Measurements from ENCODE around the gene HLA-DPB1. TPM values are rescaled to one million over a fixed set of nuclear protein-coding genes. Genes with fewer than 3 reads are reported as not detected.

Gene HLA-DPB1
- total RNA-seq: 16.4 TPM
- polyA plus RNA-seq: 74.7 TPM

DNA sequence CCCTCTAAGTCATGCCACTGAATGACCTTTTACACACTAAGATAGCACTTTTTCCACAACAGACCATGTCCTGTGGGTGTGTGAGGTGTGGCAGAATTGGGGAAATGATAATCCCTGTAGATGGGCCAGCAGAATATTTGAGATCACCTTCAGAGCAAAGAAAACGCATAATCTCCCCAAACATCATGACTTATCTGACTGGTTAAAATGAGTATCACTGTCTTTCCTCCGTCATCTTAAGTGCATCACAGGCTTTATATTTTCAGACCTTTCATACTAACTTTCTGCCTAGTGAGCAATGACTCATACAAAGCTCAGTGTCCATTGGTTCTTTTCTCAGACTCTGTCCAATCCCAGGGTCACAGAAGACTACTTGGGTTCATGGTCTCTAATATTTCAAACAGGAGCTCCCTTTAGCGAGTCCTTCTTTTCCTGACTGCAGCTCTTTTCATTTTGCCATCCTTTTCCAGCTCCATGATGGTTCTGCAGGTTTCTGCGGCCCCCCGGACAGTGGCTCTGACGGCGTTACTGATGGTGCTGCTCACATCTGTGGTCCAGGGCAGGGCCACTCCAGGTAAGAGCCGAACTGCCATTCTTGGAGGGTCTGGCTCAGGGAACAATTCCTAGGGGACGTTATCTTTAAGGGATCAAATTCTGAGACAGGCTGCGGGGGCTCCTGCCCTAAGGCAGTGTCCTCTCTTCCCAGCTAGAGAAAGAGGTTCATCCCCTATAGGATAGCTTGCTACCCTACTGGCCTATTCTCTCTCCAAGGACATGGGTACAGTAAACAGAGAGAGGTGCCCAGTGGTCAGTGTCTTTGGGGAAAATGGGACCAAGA lies at the start of gene HLA-DPB1:
HLA-DPB1 (plus strand) TSS at position 423 of the 838 bp plus-strand sequence; CDS start at position 475, 52 bp downstream.
- Histone ChIP-seq H3K36me3 (ENCODE audit: insufficient read depth) (no peaks in the 10 kb centered on the region), H3K27ac (ENCODE audit: low read depth) (no peak within 1 kb of the TSS), H3K4me3 (ENCODE audit: low read depth, low read length) (peak within 1 kb of the TSS; percentile 7), H3K4me1 (ENCODE audit: insufficient read depth) (no peaks in the 10 kb centered on the region)
- no peak for DNase-seq (ENCODE audit: extremely low spot score)
- 57% methylated on average over 10 of the region's 10 CpGs for WGBS

DNA sequence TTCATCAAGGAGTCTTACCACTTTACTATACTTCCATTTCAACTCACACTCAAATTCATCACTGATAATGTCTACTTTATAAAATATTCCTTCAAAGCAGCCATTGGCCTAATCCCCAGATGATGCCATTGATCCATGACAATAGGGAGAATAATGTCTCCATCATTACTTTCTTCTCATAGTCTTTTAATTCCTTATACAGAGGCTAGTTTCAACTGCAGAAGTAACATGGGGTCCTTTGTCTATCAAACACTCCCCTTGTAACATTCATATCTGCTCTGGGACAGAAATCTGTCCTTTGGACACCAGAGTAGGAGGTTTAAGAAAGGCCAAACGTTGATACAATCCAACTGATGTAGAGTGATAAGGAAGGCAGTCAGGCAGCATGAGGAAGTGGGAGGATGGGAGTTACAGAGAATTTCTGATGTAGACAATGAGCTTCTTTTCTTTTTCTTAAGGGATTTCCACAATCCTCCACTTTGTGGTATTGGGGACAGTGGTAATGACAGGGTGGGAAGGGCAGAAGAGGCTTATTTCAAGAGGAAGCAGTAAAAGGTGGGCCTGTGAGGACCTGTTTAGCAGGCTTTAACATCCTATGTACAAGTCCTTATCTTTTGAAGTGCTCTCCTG lies 47.5 kb upstream of the HLA-DPB1 start:
- 3% methylated on average over 1 of the region's 1 CpG for WGBS
- DNase-seq (ENCODE audit: extremely low spot score): no peak
- no peak overlapping the region for H3K27ac ChIP-seq (ENCODE audit: low read depth)
- no peak overlapping the region for H3K4me3 ChIP-seq (ENCODE audit: low read depth, low read length)
- no peaks in the 10 kb centered on the region for H3K36me3 ChIP-seq (ENCODE audit: insufficient read depth)
- no peaks in the 10 kb centered on the region for H3K4me1 ChIP-seq (ENCODE audit: insufficient read depth)

DNA sequence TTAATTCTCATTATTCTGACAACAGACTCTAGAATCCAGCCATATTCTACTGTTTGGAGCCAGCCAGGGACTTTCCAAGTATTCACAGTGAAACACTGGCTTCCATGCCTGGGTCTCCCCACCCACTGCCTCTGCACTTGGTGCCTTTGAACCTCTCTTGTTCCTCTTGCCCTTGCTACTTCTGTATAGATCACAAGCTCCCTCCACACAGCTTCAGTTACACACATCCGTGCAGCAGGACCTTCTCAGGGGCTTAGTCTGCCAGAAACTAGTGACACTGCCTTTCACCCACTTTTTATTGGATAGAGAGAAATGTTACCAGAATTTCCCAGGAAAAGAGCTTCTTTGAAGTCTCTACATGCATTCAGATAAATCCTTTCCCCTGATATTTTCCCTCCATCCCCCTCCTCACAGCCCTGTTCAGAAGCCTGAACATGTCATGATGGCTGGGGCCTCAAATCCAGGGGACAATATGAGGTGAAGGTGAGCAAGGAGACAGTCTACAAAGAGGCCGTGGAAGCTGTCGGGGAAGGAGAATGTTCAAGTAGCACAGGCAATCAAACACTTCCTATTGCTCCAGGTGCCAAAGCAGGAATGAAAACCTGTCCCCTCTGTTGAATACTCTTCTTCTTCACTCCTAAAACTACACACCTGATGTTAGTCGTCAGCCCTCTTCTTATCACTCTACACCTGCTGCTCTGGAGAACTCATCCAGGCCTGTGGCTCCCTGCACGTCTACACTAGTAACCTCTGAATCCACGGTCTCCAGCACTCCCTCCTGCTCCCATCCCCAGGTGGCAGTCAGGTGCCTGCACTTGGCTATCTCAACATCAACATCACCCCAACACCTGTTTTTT lies 46.2 kb upstream of the HLA-DPB1 start:
- WGBS: 45% methylated on average over 6 of the region's 6 CpGs
- no peak for DNase-seq (ENCODE audit: extremely low spot score)
- Histone ChIP-seq H3K27ac (ENCODE audit: low read depth) (no peak overlapping the region), H3K4me3 (ENCODE audit: low read depth, low read length) (no peak overlapping the region), H3K4me1 (ENCODE audit: insufficient read depth) (no peaks in the 10 kb centered on the region), H3K36me3 (ENCODE audit: insufficient read depth) (no peaks in the 10 kb centered on the region)

DNA sequence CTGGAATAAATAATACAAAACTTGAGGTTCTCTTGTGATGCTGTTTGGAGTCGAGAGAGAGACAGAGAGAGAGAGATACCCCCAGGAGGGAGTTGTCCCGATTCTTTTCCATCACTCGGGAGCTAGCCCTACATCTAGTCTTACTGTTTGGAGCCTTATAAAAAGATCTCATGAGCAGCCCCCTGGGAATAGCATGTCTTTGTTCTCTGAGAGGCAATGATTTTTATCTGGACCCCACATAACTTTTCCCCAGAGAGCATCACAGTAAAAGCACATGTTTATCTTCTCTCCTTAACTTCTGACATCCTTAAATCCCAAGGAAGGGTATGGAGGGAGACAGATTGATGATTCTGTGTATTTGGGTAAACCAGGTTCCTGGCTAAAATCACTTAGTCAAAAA lies 45.5 kb upstream of the HLA-DPB1 start:
- Histone ChIP-seq H3K36me3 (ENCODE audit: insufficient read depth) (no peaks in the 10 kb centered on the region), H3K4me1 (ENCODE audit: insufficient read depth) (no peaks in the 10 kb centered on the region), H3K27ac (ENCODE audit: low read depth) (no peak overlapping the region), H3K4me3 (ENCODE audit: low read depth, low read length) (no peak overlapping the region)
- 27% methylated on average over 3 of the region's 3 CpGs for WGBS
- DNase-seq (ENCODE audit: extremely low spot score): no peak

DNA sequence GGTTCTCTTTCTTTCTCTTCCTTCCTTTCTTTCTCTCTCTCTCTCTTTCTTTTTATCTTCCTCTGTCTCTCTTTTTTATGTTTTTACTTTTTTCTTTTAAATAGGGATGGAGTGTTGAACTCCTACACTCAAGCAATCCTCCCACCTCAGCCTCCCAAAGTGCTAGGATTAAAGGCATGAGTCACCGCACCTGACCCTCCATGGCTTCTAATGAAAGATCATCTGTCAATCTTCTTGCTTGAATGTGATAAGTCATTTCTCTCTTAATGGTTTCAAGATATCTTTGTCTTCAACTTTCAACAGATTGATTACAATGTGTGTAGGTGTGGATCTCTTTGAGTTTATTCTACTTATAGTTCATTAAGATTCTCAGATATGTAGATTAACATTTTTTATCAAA lies 41.2 kb upstream of the HLA-DPB1 start:
- no peak overlapping the region for H3K4me3 ChIP-seq (ENCODE audit: low read depth, low read length)
- no peak overlapping the region for H3K27ac ChIP-seq (ENCODE audit: low read depth)
- DNase-seq (ENCODE audit: extremely low spot score): no peak
- H3K36me3 ChIP-seq (ENCODE audit: insufficient read depth): no peaks in the 10 kb centered on the region
- no peaks in the 10 kb centered on the region for H3K4me1 ChIP-seq (ENCODE audit: insufficient read depth)
- WGBS: 92% methylated on average over 1 of the region's 1 CpG

DNA sequence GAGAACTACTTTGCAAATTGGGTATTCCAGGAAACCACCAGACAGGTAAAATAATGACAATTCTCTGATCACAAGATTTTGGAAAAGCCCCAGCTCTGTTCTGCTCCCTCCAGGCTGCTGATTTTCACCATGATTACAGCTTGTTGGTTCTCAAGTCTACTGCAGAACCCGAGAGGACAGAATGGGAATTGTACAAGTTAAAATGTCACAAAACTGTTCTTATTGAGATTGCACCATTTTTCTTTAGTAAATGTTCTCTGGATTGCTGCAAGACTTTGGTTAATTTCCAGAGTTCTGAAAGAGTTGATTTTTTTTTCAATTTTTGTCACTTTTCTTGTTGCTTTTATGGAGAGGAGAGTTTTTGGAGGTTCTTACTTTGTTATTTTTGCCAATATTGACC lies 39.3 kb upstream of the HLA-DPB1 start:
- Histone ChIP-seq H3K4me3 (ENCODE audit: low read depth, low read length) (no peak overlapping the region), H3K27ac (ENCODE audit: low read depth) (no peak overlapping the region), H3K4me1 (ENCODE audit: insufficient read depth) (no peaks in the 10 kb centered on the region), H3K36me3 (ENCODE audit: insufficient read depth) (no peaks in the 10 kb centered on the region)
- DNase-seq (ENCODE audit: extremely low spot score): no peak
- WGBS: 73% methylated on average over 1 of the region's 1 CpG

DNA sequence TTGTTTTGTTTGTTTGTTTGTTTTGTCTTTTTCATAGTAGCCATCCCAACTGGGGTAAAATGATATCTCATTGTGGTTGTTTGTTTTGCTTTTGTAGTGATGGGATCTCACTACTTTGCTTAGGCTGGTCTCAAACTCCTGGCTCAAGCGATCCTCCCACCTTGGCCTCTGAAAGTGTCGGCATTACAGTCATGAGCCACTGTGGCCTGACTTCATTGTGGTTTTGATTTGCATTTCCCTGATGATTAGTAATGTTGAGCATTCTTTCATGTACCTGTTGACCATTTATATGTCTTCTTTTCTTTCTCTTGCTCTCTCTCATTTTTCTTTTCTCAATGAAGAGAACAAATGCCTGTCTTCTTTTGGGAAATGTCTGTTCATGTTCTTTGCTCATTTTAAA lies 35.6 kb upstream of the HLA-DPB1 start:
- no peaks in the 10 kb centered on the region for H3K4me1 ChIP-seq (ENCODE audit: insufficient read depth)
- no peak for DNase-seq (ENCODE audit: extremely low spot score)
- H3K36me3 ChIP-seq (ENCODE audit: insufficient read depth): no peaks in the 10 kb centered on the region
- H3K4me3 ChIP-seq (ENCODE audit: low read depth, low read length): no peak overlapping the region
- 95% methylated on average over 2 of the region's 2 CpGs for WGBS
- no peak overlapping the region for H3K27ac ChIP-seq (ENCODE audit: low read depth)

DNA sequence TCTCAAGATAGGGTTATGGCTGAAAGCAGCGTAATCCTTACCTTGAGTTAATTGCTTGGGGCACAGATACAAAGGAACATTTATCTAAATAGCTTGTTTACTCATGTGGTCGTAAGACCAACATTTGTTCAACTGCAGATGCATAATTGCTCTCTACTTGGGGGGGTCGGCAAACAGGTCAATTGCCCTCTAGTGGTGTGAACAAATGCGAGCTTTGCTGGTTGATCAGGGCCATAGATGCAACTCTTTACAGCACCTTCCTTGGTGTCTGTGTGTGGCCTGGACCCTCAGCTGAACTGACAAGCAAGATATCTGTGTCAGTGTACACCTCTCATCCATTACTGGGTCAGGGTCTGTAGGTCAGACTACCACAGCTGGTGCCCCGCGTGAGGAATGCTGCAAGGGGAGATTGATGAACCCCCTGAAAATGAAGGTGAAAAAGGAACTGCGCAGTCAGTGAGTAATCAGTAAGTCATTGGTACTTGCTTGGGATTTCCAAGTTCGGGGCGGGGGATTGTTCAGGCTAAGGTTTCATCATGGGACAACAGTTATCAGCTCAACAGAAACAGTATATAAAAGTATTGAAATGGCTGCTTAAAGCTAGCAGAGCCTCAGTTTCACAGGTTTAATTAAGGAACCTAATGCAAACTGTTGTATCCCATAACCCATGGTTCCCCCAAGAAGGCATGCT lies 26.3 kb upstream of the HLA-DPB1 start:
- no peaks in the 10 kb centered on the region for H3K36me3 ChIP-seq (ENCODE audit: insufficient read depth)
- no peak overlapping the region for H3K27ac ChIP-seq (ENCODE audit: low read depth)
- H3K4me3 ChIP-seq (ENCODE audit: low read depth, low read length): no peak overlapping the region
- no peak for DNase-seq (ENCODE audit: extremely low spot score)
- WGBS: 56% methylated on average over 9 of the region's 9 CpGs
- H3K4me1 ChIP-seq (ENCODE audit: insufficient read depth): no peaks in the 10 kb centered on the region

DNA sequence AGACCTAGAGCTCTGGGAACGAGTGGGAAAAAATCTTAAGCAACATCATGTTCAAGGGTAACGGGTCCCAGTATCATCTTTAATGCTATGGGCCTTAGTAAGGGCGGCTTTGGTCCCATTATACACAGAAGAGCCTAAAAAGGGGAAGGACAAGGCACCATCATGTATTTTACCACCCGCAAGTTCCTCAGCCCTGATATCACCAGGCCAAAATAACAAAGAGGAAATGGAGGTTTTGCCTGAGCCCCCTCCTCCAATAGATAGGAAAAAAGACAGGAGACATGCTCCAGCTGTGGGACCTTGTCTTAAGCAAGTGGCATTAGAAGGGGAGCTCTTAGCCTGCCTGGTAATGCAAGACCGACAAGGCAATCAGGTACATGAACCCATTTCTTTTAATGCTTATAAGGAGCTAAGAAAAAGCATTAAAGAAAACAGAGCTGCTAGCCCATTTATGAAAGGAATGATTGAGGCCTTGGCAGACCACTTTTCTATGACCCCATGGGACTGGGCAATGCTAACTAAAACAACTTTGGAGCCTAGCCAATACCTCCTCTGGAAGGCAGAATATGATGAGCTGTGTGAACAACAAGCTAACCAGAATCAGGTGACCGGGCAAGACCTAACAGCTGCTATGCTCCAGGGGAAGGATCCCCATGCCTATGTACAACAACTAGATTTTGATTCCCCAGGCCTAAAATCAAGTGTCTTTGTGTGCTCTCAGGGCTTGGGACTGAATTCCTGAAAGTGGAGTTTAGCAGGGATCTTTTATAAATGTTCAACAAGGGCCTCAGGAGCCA lies 25.6 kb upstream of the HLA-DPB1 start:
- no peak overlapping the region for H3K27ac ChIP-seq (ENCODE audit: low read depth)
- H3K4me1 ChIP-seq (ENCODE audit: insufficient read depth): no peaks in the 10 kb centered on the region
- no peak for DNase-seq (ENCODE audit: extremely low spot score)
- no peaks in the 10 kb centered on the region for H3K36me3 ChIP-seq (ENCODE audit: insufficient read depth)
- 72% methylated on average over 6 of the region's 6 CpGs for WGBS
- no peak overlapping the region for H3K4me3 ChIP-seq (ENCODE audit: low read depth, low read length)

DNA sequence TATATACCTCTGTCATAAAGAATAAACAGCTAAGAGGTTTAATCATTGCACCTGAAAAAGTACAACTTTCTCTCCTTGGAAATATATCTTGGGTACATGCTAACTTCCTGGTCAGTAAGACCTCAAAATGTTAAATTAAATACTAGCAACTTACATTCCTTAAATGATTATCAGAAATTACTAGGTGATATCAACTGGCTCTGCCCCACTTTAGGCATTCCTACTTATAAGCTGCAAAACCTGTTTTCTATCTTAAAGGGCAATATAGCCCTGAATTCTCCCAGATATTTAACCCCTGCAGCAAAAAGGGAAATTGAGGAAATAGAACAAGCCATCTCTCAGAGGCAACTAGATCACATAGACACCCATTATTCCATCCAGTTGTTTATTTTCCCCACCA lies 23.2 kb upstream of the HLA-DPB1 start:
- DNase-seq (ENCODE audit: extremely low spot score): no peak
- Histone ChIP-seq H3K36me3 (ENCODE audit: insufficient read depth) (no peaks in the 10 kb centered on the region), H3K27ac (ENCODE audit: low read depth) (no peak overlapping the region), H3K4me3 (ENCODE audit: low read depth, low read length) (no peak overlapping the region), H3K4me1 (ENCODE audit: insufficient read depth) (no peaks in the 10 kb centered on the region)

DNA sequence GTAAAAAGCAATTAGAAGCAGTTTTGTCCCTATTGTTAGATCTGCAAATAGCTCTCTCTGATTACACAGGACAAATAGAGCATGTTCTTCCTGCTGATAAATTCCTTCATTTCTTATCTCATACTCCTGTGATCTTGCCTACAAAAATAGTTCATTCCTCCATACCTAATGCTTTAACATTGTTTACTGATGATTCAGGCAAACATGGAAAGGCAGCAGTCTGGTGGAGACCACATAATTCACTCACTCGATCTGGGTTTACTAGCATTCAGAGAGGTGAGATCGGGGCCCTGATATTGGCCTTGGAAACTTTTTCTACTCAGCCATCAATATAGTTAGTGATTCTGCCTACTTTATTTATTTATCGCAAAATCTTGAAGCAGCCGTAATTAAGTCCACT lies 22.6 kb upstream of the HLA-DPB1 start:
- DNase-seq (ENCODE audit: extremely low spot score): no peak
- no peaks in the 10 kb centered on the region for H3K36me3 ChIP-seq (ENCODE audit: insufficient read depth)
- no peak overlapping the region for H3K4me3 ChIP-seq (ENCODE audit: low read depth, low read length)
- 35% methylated on average over 4 of the region's 4 CpGs for WGBS
- no peak overlapping the region for H3K27ac ChIP-seq (ENCODE audit: low read depth)
- no peaks in the 10 kb centered on the region for H3K4me1 ChIP-seq (ENCODE audit: insufficient read depth)

DNA sequence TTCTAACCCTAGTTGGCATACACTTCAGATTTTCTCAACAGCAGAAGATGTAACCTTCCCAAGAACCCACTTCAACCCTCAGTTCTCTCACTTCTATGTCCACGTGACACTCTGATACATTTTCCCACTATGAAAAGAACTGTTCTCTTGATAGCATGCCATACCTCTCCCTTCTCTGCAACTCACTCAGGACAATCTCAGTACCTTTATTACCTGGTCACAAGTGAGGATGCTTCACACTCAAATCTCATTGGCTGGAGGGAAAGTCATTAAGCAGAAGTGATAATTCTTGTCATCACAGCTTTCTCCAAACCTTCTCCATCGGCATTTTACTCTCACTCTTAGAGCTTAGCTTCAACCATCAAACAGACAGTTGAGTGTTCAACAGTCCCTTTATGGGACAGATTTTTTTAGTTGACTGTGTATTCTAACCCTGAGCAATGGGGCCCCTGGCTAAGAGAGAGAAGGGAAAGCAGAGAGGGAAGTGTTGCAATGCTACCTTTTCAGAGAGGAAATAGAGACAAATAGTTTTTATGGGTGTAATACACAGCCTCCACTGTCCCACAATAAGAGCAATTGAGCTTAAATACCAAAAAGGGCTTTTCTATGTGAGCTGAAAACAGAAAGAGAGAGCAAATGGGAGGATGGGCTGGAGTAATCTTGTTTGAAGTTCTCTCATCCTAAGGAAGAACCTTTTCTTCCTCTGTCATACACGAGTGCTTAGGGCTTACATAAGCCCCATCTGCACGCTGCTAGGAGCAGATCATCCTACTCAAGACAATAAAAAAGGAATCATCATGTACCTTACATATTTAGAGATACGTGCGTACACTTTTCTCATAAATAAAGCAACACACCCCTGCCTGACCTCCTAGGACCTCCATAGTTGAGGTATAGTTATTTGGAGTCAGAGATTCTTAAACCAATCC lies 18.3 kb upstream of the HLA-DPB1 start:
- Histone ChIP-seq H3K4me3 (ENCODE audit: low read depth, low read length) (no peak overlapping the region), H3K36me3 (ENCODE audit: insufficient read depth) (no peaks in the 10 kb centered on the region), H3K27ac (ENCODE audit: low read depth) (no peak overlapping the region), H3K4me1 (ENCODE audit: insufficient read depth) (no peaks in the 10 kb centered on the region)
- DNase-seq (ENCODE audit: extremely low spot score): no peak
- 43% methylated on average over 6 of the region's 6 CpGs for WGBS

Data from urinary bladder (tissue), 4 donors.